IMR-90 (cell line): ENCODE data around the gene SH3GLB2. TPM values are rescaled to one million over a fixed set of nuclear protein-coding genes. Genes with fewer than 3 reads are reported as not detected.

Experiments
- ATAC-seq: fragments of 200-7000 bp; cut with Tn5 transposase; 2 replicates; pipeline ENCODE4 v1.9.1; 2020; ENCODE audit warnings: low read depth, mild to moderate bottlenecking, moderate library complexity
- BruUV-seq: library from RNA; stranded (reverse); fragments of 400-500 nt; replicated peaks from 2 replicates; lab custom pipeline; 2021; lab: Mats Ljungman, UMichigan
- CTCF ChIA-PET: fragments of 300-600 bp; formaldehyde crosslinking; extraction: SDS; loops from one replicate; lab custom pipeline; 2021; ENCODE audit warnings: antibody characterized with exemption; lab: Yijun Ruan, JAX
- POLR2A ChIA-PET: fragments of 300-600 bp; sonication (Branson Sonifier 250); formaldehyde crosslinking; loops from one replicate; lab custom pipeline; 2022; ENCODE audit warnings: antibody characterized with exemption; ENCODE audit not compliant: unreplicated experiment; lab: Charles Lee
- DNase-seq: peaks from one replicate; pipeline ENCODE4 v3.0.0; 2013
- H2AFZ ChIP-seq: replicated peaks from 2 replicates; pipeline ENCODE3; 2013; ENCODE audit warnings: low read length, mild to moderate bottlenecking; ENCODE audit not compliant: poor library complexity
- H2AK5ac ChIP-seq: 2 replicates; pipeline ENCODE4 v1.6.1; 2013; ENCODE audit warnings: low read depth, low read length, inconsistent platforms
- H2AK9ac ChIP-seq: replicated peaks from 2 replicates; pipeline ENCODE3; 2013; ENCODE audit warnings: mild to moderate bottlenecking, low read depth, low read length, moderate library complexity; ENCODE audit not compliant: poor library complexity
- H2BK120ac ChIP-seq: 2 replicates; pipeline ENCODE4 v1.6.1; 2013; ENCODE audit warnings: low read depth, low read length, inconsistent platforms
- H2BK15ac ChIP-seq: 3 replicates; pipeline ENCODE4 v1.6.1; 2013; ENCODE audit warnings: low read depth, low read length, inconsistent platforms
- H2BK20ac ChIP-seq: 2 replicates; pipeline ENCODE4 v1.6.1; 2013; ENCODE audit warnings: low read depth, mild to moderate bottlenecking, inconsistent platforms, low read length, moderate library complexity
- H2BK5ac ChIP-seq: 2 replicates; pipeline ENCODE4 v1.6.1; 2013; ENCODE audit warnings: mild to moderate bottlenecking, low read depth, low read length, inconsistent platforms; ENCODE audit not compliant: poor library complexity, severe bottlenecking
- H3K14ac ChIP-seq: replicated peaks from 2 replicates; pipeline ENCODE4 v1.6.1; 2013; ENCODE audit warnings: low read depth, low read length, inconsistent platforms
- H3K18ac ChIP-seq: 2 replicates; pipeline ENCODE4 v1.6.1; 2013; ENCODE audit warnings: low read depth, low read length, control low read depth
- H3K23ac ChIP-seq: 2 replicates; pipeline ENCODE4 v1.6.1; 2013; ENCODE audit warnings: low read depth, low read length, inconsistent platforms
- H3K27ac ChIP-seq: 2 replicates; pipeline ENCODE4 v1.5.1; 2013; ENCODE audit warnings: mild to moderate bottlenecking, control low read depth, low read length; ENCODE audit not compliant: insufficient read depth
- H3K27me3 ChIP-seq: 2 replicates; pipeline ENCODE4 v1.6.1; 2013; ENCODE audit warnings: low read length; ENCODE audit not compliant: control insufficient read depth, insufficient read depth
- H3K36me3 ChIP-seq: 2 replicates; pipeline ENCODE4 v1.6.1; 2013; ENCODE audit warnings: low read length, mixed read lengths; ENCODE audit not compliant: control insufficient read depth, insufficient read depth
- H3K4ac ChIP-seq: 2 replicates; pipeline ENCODE4 v1.6.1; 2013; ENCODE audit warnings: low read depth, low read length, inconsistent platforms
- H3K4me1 ChIP-seq: 2 replicates; pipeline ENCODE4 v1.6.1; 2013; ENCODE audit warnings: low read length, mixed read lengths; ENCODE audit not compliant: control insufficient read depth, insufficient read depth
- H3K4me2 ChIP-seq: 2 replicates; pipeline ENCODE4 v1.6.1; 2013; ENCODE audit warnings: low read depth, mild to moderate bottlenecking, control low read depth, low read length, moderate library complexity
- H3K4me3 ChIP-seq: 2 replicates; pipeline ENCODE4 v1.5.1; 2013; ENCODE audit warnings: low read depth, mild to moderate bottlenecking, control low read depth, low read length, moderate library complexity; ENCODE audit not compliant: insufficient read depth
- H3K56ac ChIP-seq: 2 replicates; pipeline ENCODE4 v1.6.1; 2013; ENCODE audit warnings: low read length, inconsistent platforms; ENCODE audit not compliant: insufficient read depth; ENCODE audit errors: extremely low read depth
- H3K79me1 ChIP-seq, 2 experiments: 2 replicates each; pipeline ENCODE4 v1.6.1; 2013; ENCODE audit warnings: low read length in 2 of 2, inconsistent platforms in 1 of 2, low read depth in 1 of 2
- H3K9ac ChIP-seq: 2 replicates; pipeline ENCODE4 v1.6.1; 2013; ENCODE audit warnings: low read depth, low read length, control low read depth
- H3K9me1 ChIP-seq: 2 replicates; pipeline ENCODE4 v1.6.1; 2013; ENCODE audit warnings: low read length, inconsistent platforms; ENCODE audit not compliant: insufficient read depth
- H3K9me3 ChIP-seq: 2 replicates; pipeline ENCODE4 v1.6.1; 2013; ENCODE audit warnings: low read length; ENCODE audit not compliant: control insufficient read depth, insufficient read depth
- H4K20me1 ChIP-seq: 2 replicates; pipeline ENCODE4 v1.6.1; 2013; ENCODE audit warnings: low read length, inconsistent platforms; ENCODE audit not compliant: insufficient read depth
- H4K5ac ChIP-seq: 2 replicates; pipeline ENCODE4 v1.6.1; 2013; ENCODE audit warnings: mild to moderate bottlenecking, low read depth, low read length, control low read depth
- H4K8ac ChIP-seq, 2 experiments: 2 replicates each; pipeline ENCODE4 v1.6.1; 2013; ENCODE audit warnings: low read depth in 2 of 2, low read length in 2 of 2, control low read depth in 1 of 2, inconsistent platforms in 1 of 2
- H4K91ac ChIP-seq: 2 replicates; pipeline ENCODE4 v1.6.1; 2013; ENCODE audit warnings: low read depth, low read length, inconsistent platforms; ENCODE audit not compliant: insufficient read depth
- BHLHE40 ChIP-seq: fragments of 150-350 bp; IDR thresholded peaks from 2 replicates; pipeline ENCODE4 v1.6.1; 2016; ENCODE audit warnings: mild to moderate bottlenecking, low read depth, low read length
- CEBPB ChIP-seq: IDR thresholded peaks from 2 replicates; pipeline ENCODE4 v1.6.1; 2012; ENCODE audit warnings: low read depth, low read length, improper control_type of control experiment
- CHD1 ChIP-seq: IDR thresholded peaks from 2 replicates; pipeline ENCODE4 v1.6.1; 2012; ENCODE audit warnings: low read depth, low read length, improper control_type of control experiment
- FOS ChIP-seq: fragments of 150-350 bp; IDR thresholded peaks from 2 replicates; pipeline ENCODE4 v1.6.1; 2016; ENCODE audit warnings: low read depth, low read length
- MAFK ChIP-seq: IDR thresholded peaks from 2 replicates; pipeline ENCODE4 v1.6.1; 2012; ENCODE audit warnings: low read depth, low read length, improper control_type of control experiment
- MAZ ChIP-seq: IDR thresholded peaks from 2 replicates; pipeline ENCODE4 v1.6.1; 2012; ENCODE audit warnings: low read depth, mild to moderate bottlenecking, low read length, improper control_type of control experiment, moderate library complexity, borderline replicate concordance
- MXI1 ChIP-seq: IDR thresholded peaks from 2 replicates; pipeline ENCODE4 v1.6.1; 2012; ENCODE audit warnings: low read depth, mild to moderate bottlenecking, low read length, moderate library complexity, borderline replicate concordance
- NFE2L2 ChIP-seq: fragments of 150-350 bp; IDR thresholded peaks from 2 replicates; pipeline ENCODE4 v1.6.1; 2016; ENCODE audit warnings: low read depth, mild to moderate bottlenecking, low read length
- POLR2A ChIP-seq: IDR thresholded peaks from 2 replicates; pipeline ENCODE4 v1.6.1; 2012; ENCODE audit warnings: mild to moderate bottlenecking, low read depth, low read length
- RAD21 ChIP-seq: IDR thresholded peaks from 2 replicates; pipeline ENCODE4 v1.6.1; 2012; ENCODE audit warnings: low read length, improper control_type of control experiment
- RCOR1 ChIP-seq: IDR thresholded peaks from 2 replicates; pipeline ENCODE4 v1.6.1; 2012; ENCODE audit warnings: mild to moderate bottlenecking, low read length, improper control_type of control experiment; ENCODE audit not compliant: insufficient replicate concordance
- RFX5 ChIP-seq: IDR thresholded peaks from 2 replicates; pipeline ENCODE4 v1.8.0; 2012; ENCODE audit warnings: low read depth, mild to moderate bottlenecking, low read length, moderate library complexity
- SMC3 ChIP-seq: fragments of 150-350 bp; IDR thresholded peaks from 2 replicates; pipeline ENCODE4 v1.6.1; 2016; ENCODE audit warnings: low read depth, mild to moderate bottlenecking, antibody characterized with exemption, low read length, moderate library complexity
- WGBS, 2 experiments: methylation state at CpG; one replicate each; pipeline versions ENCODE4 v1.1.5 to v1.1.7; 2013; ENCODE audit warnings: missing lambda C conversion rate in 2 of 2; ENCODE audit not compliant: insufficient read length in 1 of 2; ENCODE audit errors: extremely low coverage in 2 of 2; 5-methylcytosine and 5-hydroxymethylcytosine counted together
- dilution Hi-C: fragments of 300-500 bp; cut with HindIII; formaldehyde crosslinking; loops from one replicate; pipeline ENCODE4 v1.14.3; 2018; ENCODE audit warnings: low sequenced_read_pairs; ENCODE audit not compliant: unreplicated experiment
- in situ Hi-C: fragments of 300-500 bp; cut with MboI; formaldehyde crosslinking; loops from 3 replicates; pipeline ENCODE4 v1.14.3; 2019; ENCODE audit warnings: low sequenced_read_pairs, inconsistent platforms, mixed read lengths
- intact Hi-C: fragments of 100-400 bp; cut with micrococcal nuclease; formaldehyde crosslinking; loops from 2 replicates; pipeline ENCODE4 v1.10.0; 2022
- polyA plus RNA-seq, 3 experiments: library from polyadenylated mRNA; depleted of rRNA; stranded (reverse); fragments of >200 nt; gene quantifications; 2 replicates each; pipeline ENCODE4 v1.2.3, GENCODE V29; 2012; ENCODE audit warnings: low replicate concordance in 1 of 3
- total RNA-seq: library from RNA; depleted of rRNA; stranded (reverse); fragments of >200 nt; gene quantifications from 2 replicates; pipeline ENCODE4 v1.2.3, GENCODE V29; 2012
- TF ChIP-seq, protein P1 (sequence below): conservative IDR thresholded peaks from 2 replicates; pipeline ENCODE4 v1.5.1; 2012; ENCODE audit warnings: mild to moderate bottlenecking, low read depth, low read length, improper control_type of control experiment
- TF ChIP-seq, protein P2 (sequence below): fragments of 150-350 bp; IDR thresholded peaks from 2 replicates; pipeline ENCODE4 v1.6.1; 2017; ENCODE audit warnings: mild to moderate bottlenecking, antibody characterized with exemption, low read length, low read depth
- TF ChIP-seq, protein P3 (sequence below): fragments of 150-350 bp; IDR thresholded peaks from 2 replicates; pipeline ENCODE4 v1.6.1; 2016; ENCODE audit warnings: low read depth, mild to moderate bottlenecking, low read length, moderate library complexity, borderline replicate concordance

SH3GLB2 gene
- total and polyA plus RNA-seq, 2 of the 4 experiments (the other 2 are of a cell fraction): 36.4 to 68.4 TPM

DNA sequence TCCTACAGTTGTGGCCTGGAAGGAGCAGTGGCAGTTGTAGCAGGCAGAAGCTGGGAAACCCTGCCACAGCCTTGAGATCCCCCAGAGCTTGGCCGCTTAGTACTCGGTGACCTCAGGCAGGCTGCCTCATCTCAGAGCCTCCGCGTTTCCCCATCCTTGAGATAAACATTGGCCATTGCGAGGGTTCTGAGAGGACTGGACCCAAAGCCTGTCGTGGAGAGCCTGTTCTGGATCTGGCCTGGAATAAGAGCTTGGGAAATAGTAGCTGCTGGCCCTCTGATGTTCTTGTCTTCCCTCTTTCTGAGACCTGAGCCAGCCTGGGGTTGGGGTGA is 9.6 kb upstream of the SH3GLB2 start:
- 0 out of 2 replicates have a peak, but pooled peaks cover 10% of the 10 kb centered on the region for H3K9me1 ChIP-seq
- no peak overlapping the region for H3K56ac ChIP-seq
- in situ Hi-C loops: no loop called here
- 13% methylated on average over 3 of the region's 6 CpGs; no CpG with 5 or more reads in 1 of the 2 experiments for WGBS, 2 experiments
- intact Hi-C loops: no loop called here
- no peak overlapping the region for H3K18ac ChIP-seq
- no peak overlapping the region for H2BK20ac ChIP-seq
- no peak for ATAC-seq
- peak overlapping the region; percentile 96 for H3K4me3 ChIP-seq
- no peak overlapping the region for H2BK5ac ChIP-seq
- no TSS peak for BruUV-seq
- H3K23ac ChIP-seq: no peak overlapping the region
- H3K4me2 ChIP-seq: peak overlapping the region; percentile 96
- H4K91ac ChIP-seq: no peak overlapping the region
- H3K9ac ChIP-seq: peak overlapping the region; percentile 94; the same call in 1 of the 2 replicates
- no peaks in the 10 kb centered on the region for H3K27me3 ChIP-seq
- H3K14ac ChIP-seq: no peak overlapping the region
- dilution Hi-C loops: no loop called here
- H3K9me3 ChIP-seq: no peaks in the 10 kb centered on the region
- H4K8ac ChIP-seq: no peak overlapping the region
- no peak overlapping the region for H3K27ac ChIP-seq
- peaks cover 16% of the 10 kb centered on the region for H4K20me1 ChIP-seq
- peaks cover 14% of the 10 kb centered on the region for H3K4me1 ChIP-seq
- no peak overlapping the region; the same call in 1 of the 2 replicates for H2AK5ac ChIP-seq
- peaks cover 14 to 51% of the 10 kb centered on the region in 2 experiments; a peak in 3 of 4 replicates for H3K79me1 ChIP-seq
- no peak overlapping the region for H2BK15ac ChIP-seq
- DNase-seq: peak; percentile 22
- TF ChIP-seq MAZ (no peak), POLR2A (no peak), MAFK (no peak), BHLHE40 (no peak), SMC3 (no peak), NFE2L2 (no peak), RCOR1 (no peak), FOS (no peak), RFX5 (no peak), CHD1 (no peak), RAD21 (no peak), MXI1 (no peak; the same call in 1 of the 2 replicates), CEBPB (no peak)
- TF ChIP-seq, protein P1, sequence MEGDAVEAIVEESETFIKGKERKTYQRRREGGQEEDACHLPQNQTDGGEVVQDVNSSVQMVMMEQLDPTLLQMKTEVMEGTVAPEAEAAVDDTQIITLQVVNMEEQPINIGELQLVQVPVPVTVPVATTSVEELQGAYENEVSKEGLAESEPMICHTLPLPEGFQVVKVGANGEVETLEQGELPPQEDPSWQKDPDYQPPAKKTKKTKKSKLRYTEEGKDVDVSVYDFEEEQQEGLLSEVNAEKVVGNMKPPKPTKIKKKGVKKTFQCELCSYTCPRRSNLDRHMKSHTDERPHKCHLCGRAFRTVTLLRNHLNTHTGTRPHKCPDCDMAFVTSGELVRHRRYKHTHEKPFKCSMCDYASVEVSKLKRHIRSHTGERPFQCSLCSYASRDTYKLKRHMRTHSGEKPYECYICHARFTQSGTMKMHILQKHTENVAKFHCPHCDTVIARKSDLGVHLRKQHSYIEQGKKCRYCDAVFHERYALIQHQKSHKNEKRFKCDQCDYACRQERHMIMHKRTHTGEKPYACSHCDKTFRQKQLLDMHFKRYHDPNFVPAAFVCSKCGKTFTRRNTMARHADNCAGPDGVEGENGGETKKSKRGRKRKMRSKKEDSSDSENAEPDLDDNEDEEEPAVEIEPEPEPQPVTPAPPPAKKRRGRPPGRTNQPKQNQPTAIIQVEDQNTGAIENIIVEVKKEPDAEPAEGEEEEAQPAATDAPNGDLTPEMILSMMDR: no peak
- TF ChIP-seq, protein P2, sequence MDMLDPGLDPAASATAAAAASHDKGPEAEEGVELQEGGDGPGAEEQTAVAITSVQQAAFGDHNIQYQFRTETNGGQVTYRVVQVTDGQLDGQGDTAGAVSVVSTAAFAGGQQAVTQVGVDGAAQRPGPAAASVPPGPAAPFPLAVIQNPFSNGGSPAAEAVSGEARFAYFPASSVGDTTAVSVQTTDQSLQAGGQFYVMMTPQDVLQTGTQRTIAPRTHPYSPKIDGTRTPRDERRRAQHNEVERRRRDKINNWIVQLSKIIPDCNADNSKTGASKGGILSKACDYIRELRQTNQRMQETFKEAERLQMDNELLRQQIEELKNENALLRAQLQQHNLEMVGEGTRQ: no peak
- TF ChIP-seq, protein P3, sequence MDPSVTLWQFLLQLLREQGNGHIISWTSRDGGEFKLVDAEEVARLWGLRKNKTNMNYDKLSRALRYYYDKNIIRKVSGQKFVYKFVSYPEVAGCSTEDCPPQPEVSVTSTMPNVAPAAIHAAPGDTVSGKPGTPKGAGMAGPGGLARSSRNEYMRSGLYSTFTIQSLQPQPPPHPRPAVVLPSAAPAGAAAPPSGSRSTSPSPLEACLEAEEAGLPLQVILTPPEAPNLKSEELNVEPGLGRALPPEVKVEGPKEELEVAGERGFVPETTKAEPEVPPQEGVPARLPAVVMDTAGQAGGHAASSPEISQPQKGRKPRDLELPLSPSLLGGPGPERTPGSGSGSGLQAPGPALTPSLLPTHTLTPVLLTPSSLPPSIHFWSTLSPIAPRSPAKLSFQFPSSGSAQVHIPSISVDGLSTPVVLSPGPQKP: no peak
- H4K5ac ChIP-seq: no peak overlapping the region
- H2BK120ac ChIP-seq: no peak overlapping the region
- ChIA-PET POLR2A (no interaction called here), CTCF (interaction anchor here (0.8 kb wide), 1 partner anchor 10 kb away, joined by 3 read pairs; the partner anchor contains the start of gene SH3GLB2)
- H3K36me3 ChIP-seq: peaks cover 19% of the 10 kb centered on the region
- no peak overlapping the region for H2AFZ ChIP-seq
- H3K4ac ChIP-seq: no peak overlapping the region
- H2AK9ac ChIP-seq: peak overlapping the region; percentile 71
